Activated CD8-positive, alpha-beta memory T cell treated with anti-CD3 and anti-CD28 coated beads, Interleukin-2, amount 50 U/mL, for 48 hours (primary cell): ENCODE measurements around the gene JUNB.
A peak's percentile ranks its signal among the peaks of the same experiment; 100 is the strongest.

ENCODE experiments used
- DNase-seq: peaks from one replicate; pipeline ENCODE4 v3.0.0-alpha.2; 2020

JUNB gene

GRCh38 chr19:12774588-12775555 is 16.4 kb upstream of the JUNB start, which contains the start of gene HOOK2:
TSS of gene HOOK2 (minus strand) at chr19:12775552. CDS start at chr19:12775449, 103 bp downstream.
- DNase-seq: peak; percentile 60

- peak; percentile 95 for DNase-seq
Observed at GRCh38 chr19:12777217-12778016, 13.9 kb upstream of the JUNB start.

- DNase-seq: peak; percentile 76
Observed at GRCh38 chr19:12778017-12778904, 13.0 kb upstream of the JUNB start.

GRCh38 chr19:12778905-12779161 is 12.5 kb upstream of the JUNB start:
- no peak for DNase-seq

GRCh38 chr19:12779162-12779993 is 11.9 kb upstream of the JUNB start:
- peak; percentile 62 for DNase-seq

- DNase-seq: no peak
Observed at GRCh38 chr19:12782174-12782423, 9.2 kb upstream of the JUNB start.

GRCh38 chr19:12782424-12783290 is 8.6 kb upstream of the JUNB start:
- DNase-seq: peak; percentile 96

- peak; percentile 88 for DNase-seq
Observed at GRCh38 chr19:12783291-12783848, 7.9 kb upstream of the JUNB start.

GRCh38 chr19:12783849-12784393 is 7.4 kb upstream of the JUNB start:
- peak; percentile 63 for DNase-seq

GRCh38 chr19:12784394-12784870 is 6.9 kb upstream of the JUNB start:
- DNase-seq: peak; percentile 65

GRCh38 chr19:12784871-12785430 is 6.3 kb upstream of the JUNB start:
- peak; percentile 66 for DNase-seq

GRCh38 chr19:12785431-12786031 is 5.8 kb upstream of the JUNB start:
- peak; percentile 65 for DNase-seq

GRCh38 chr19:12786141-12786870 is 5.0 kb upstream of the JUNB start:
- DNase-seq: no peak

- no peak for DNase-seq
Observed at GRCh38 chr19:12786952-12787351, 4.3 kb upstream of the JUNB start.

GRCh38 chr19:12787458-12787857 is 3.8 kb upstream of the JUNB start:
- DNase-seq: no peak

GRCh38 chr19:12788042-12788681 is 3.1 kb upstream of the JUNB start:
- DNase-seq: no peak

GRCh38 chr19:12788682-12789097 is 2.6 kb upstream of the JUNB start:
- DNase-seq: peak; percentile 72
